Hypothalamus (tissue), 51 donors: ENCODE measurements around the gene MC4R.
A peak's percentile ranks its signal among the peaks of the same experiment; 100 is the strongest.
"Not testable (repeated sequence)": the region's sequence is repeated elsewhere in the genome, so short reads cannot be mapped to it uniquely, and the experiment has no call there.

Source experiments
- DNase-seq, 51 donors: peaks; one replicate each; lab custom pipeline; 2025; lab: John Stamatoyannopoulos, UW

Gene MC4R

DNA sequence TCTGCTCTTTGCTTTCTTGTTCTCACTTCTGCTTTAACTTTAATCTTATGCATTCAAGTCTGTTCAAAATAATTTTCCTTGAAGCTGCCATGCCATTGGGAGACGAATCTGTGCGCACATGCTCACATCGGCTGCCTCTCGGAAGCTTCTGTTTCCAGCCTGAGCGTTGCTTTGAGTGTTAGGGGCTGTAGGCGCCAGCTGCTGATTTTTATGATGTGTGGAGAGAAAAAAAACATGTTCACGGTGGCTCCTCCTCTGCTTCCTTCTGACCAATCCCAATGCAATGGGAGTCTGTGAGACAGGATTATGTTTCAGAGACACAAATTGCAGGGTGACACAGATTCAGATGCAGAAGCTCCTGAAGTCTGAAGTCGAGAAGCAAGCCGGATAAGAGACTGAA lies at the start of gene MC4R:
Gene MC4R, minus strand, starts transcription at position 180 of the 400 bp plus-strand sequence. CDS start 426 bp downstream, outside the sequence.
- DNase-seq = peak in 28 of 51 donors; percentile 1 to 68 (median 14)

DNA sequence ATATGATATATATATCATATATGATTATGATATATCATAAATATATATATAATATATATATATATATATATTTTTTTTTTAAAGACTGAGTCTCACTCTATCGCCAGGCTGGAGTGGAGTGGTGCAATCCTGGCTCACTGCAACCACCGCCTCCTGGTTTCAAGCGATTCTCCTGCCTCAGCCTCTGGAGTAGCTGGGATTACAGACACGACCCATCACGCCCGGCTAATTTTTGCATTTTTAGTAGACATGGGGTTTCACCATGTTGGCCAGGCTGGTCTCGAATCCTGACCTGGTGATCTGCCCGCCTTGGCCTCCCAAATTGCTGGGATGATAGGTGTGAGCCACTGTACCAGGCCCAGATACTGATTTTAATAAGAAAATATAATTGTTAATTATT lies 49.7 kb upstream of the MC4R start:
- not testable (repeated sequence) for DNase-seq

- DNase-seq = no peak
Measured at GRCh38 chr18:60421356-60422118, 49.0 kb upstream of the MC4R start.

DNA sequence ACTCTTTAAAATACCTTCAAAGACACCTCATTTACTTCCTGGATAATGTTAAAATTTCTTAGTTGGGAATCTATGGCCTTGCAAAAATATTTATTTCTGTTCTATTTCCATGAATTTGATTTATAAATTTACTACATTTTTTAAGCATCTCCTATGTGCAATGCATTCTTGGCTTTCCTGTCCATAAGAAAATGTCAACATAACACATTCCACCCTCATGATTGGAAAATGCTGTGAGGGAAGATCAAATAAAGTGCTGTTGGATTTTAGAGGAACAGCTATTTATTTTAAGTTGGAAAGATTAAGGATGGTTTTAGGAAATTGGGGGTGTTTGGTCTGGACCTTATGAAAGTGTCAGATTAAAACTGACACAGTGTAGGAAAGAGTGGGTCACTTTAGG lies 45.4 kb upstream of the MC4R start:
- no peak for DNase-seq

- no peak for DNase-seq
Measured at GRCh38 chr18:60413944-60414547, 41.5 kb upstream of the MC4R start.

GRCh38 chr18:60411715-60412114 lies 39.1 kb upstream of the MC4R start:
- DNase-seq = no peak

DNA sequence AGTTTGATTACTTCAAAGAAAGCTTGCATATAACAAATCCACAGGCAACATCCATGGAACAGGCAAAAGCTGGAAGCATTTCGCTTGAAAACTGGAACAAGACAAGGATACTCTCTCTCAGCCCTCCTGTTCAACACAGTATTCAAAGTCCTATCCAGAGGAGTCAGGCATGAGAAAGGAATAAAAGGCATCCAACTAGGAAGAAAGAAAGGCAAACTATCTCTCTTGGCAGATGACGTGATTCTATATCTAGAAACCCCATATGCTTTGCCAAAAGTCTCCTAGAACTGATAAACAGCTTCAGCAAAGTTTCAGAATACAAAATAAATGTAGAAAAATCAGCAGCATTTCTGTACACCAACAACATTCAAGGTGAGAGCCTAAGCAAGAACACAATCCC lies 34.1 kb upstream of the MC4R start:
- no peak for DNase-seq

DNA sequence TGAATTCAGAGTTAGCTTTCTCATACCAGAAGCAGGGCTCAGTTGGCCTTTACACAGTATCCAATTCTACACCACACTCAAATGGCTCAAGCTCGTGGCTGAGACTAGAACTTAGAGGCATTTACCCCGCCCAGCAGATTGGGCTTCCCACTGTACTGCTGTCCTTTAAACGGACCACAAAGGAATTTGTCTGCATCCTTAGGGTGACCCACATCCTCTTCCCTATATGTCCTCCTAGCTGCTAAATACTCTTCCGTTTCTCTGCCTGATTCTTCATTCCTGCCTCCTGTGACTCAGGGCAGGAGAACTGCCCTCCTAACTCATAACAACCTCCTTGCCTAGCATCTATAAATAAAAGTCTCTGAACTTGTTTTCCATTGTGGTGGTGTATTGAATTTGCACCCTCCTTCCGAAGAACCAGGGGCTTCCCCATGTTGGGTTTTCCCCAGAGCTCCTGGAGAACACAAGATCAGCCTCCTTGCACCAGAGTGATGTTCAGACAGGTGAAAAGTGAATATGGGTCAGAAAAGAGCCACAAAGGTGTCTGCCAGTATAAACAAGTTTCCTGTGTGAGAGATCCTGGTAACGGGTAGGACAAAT lies 32.0 kb upstream of the MC4R start:
- DNase-seq = no peak

DNA sequence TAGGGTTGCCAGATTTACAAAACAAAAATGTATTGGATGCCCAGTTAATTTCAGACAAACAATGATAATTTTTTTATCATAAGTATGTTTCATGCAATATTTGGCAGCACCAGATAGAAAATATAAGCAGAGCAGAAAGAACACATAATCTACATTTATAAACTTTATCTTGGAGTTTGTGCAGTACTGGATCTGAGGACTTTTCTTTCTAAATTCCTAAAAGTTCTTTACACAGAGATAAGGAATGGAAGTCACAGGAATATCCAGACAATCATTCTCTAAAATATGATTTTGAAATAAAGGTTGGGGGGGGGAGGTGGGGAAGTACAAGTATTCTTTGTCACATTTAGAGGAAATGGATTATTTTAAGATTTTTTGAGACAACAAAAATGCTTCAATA lies 28.8 kb upstream of the MC4R start:
- DNase-seq = no peak

GRCh38 chr18:60391571-60392226 lies 19.1 kb upstream of the MC4R start:
- DNase-seq = no peak

DNA sequence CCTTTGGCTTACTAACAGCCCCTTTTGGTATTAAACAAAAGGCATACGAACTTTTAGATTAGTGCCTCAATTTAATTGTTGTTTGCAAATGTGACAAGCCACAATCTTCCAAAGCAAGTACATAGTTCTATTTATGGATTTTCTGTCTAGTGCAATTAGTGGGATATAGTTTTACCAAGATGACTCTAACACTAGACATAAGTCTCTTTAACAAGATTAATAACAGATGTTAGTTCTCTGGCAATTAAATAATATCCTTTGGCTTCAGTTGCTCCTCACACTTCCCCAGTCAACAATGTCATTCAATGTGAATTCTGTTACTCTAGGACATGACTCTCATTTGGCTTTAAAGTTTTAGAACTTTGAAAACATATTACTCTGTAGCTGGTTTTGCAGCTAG lies 16.7 kb upstream of the MC4R start:
- no peak for DNase-seq

DNA sequence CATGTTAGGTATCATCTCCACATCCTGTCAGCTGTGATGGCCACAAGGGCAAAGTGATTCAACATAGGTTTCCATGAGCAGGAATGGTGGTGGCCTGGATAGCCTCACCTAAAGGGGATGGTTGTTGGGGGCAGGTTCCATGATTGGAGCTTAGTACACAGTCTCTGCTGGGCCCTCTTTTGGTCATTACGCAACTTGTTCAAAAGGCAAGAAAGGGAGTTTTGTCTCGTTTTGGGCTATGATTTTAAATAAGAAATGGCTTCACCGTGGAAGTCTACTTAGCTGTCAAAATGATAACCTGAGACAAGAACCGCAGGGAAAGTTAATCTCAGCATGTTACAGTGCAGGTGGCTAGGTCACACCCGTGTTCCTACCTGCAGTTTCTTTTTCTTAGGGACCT lies 13.1 kb upstream of the MC4R start:
- DNase-seq = no peak

DNA sequence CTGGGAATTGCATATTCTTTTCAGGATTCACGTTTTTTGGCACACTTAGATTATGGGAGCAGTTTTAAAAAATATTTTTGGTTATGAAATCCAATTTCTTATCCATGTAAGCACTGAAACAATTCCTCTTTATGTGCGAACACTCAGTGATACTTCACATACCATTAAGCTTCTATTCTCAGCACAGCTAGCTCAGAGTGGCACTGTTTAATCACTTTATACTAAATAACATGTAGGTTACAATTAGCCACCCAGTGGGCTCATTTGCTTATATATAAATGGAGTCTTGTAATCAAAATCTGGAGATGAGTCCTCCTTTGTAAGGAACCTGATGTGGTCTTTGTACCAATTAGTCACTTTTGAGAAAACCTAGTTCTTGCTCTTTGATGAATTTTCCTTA lies 11.3 kb upstream of the MC4R start:
- no peak for DNase-seq

DNA sequence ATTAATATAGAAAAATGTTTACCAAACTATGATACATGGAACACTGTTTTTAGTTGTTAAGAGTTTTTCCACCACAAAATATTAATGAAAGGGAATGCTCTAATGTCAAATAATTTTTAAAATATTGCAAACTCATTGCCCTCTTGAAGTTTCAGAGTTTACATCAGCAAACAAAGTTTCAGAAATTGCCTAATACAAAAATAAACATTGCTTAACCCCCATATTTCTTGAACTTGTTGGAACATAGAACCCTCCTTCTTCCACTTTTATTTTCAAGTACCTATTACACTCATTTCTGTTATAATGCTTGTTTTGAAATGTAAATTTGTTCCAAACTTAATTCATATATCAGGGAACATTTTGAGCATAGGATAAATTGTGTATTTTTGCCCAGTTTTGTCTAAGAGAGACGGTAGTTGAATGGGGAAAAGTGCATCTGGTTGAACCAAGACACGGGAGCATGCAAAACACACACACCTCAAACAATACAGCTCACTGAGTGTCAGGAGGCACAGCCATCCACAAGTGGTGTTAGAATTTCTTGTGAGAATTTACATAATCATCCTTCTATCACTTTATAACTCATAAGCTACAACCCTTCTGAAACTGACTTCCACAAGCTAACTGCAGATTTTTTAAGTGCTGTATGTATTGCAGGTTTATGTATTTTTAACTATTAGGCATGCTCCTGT lies 5.3 kb upstream of the MC4R start:
- DNase-seq = no peak

DNA sequence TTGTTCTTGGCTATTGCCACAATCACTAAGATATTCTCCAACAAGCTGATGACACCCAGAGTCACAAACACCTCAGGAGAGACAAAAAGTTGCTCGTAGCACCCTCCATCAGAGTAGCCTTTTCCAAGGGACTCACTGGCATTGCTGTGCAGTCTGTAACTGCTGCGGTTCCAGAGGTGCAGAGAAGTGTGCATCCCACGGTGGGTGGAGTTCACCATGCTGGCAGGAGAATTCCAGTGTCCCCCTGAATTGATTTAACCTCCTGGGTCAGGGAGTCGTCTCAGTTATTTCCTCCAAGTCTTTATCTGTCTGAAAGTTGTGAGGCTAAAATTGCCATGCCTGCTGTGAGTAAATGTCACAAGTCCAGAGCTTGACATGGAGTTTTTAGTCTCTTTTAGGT lies 443 bp downstream of the MC4R start:
- DNase-seq = peak in 1 of 51 donors; percentile 33

DNA sequence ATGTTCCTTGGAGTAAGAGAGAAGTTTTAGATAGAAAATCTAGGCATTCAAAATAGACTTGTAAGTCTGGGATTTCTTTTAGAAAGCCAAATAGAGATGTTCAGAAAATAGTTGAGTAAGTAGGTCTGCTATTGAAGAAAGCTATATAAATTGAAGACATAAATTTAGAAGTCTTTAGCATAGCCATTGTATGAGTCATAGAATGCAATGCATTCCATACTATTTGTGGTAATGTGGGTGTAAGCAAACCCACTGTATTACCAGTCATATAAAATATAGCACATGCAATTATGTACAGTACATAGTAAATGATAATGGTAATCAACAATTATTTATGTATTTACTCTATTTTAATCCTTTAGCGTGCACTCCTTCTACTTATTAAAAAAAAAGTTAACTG lies 14.1 kb downstream of the MC4R start:
- no peak for DNase-seq

DNA sequence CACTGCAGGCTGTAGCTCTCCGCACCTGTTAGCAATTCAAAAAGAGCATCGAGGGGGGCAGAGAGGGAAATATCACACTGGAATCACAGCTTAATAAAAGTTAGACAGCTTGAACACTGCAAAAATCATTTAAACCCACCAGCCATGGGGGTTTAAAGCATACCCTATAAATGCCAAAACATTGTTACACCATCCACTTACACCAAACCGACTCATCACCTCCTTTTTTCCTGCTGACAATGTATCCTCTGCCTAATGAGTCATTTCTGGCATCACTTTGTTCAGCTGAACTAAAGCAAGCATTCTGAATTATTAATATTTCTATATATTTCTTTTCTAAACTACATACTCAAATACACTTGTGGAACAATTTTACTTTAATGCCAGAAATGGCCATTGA lies 21.6 kb downstream of the MC4R start:
- peak in 1 of 51 donors; percentile 22 for DNase-seq

GRCh38 chr18:60350150-60350549 lies 22.4 kb downstream of the MC4R start:
- no peak for DNase-seq

GRCh38 chr18:60347526-60348045 lies 25.0 kb downstream of the MC4R start:
- DNase-seq = no peak

DNA sequence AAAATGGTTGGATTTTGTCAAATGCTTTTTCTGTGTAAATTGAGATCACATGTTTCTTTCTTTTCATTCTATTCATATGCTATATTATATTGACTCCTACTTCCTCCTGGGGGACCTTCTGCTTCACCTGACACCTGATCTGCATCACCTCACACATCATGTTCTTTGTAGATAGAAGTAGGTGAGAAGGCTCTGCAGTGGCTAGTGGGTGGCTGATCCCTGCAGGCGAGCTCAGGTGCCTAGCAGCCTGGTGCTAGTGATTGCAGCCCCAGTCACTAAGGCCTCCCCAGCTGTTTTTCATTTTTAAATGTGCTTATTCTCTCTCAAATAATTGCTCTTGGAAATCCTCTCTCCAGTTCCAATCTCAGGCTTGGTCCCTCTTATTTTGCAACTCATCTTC lies 33.6 kb downstream of the MC4R start:
- no peak for DNase-seq

- DNase-seq = no peak
Measured at GRCh38 chr18:60331890-60332289, 40.7 kb downstream of the MC4R start.
